Hematopoietic multipotent progenitor cell treated with erythropoietin and hydrocortisone succinate and interleukin-3 and kit ligand, for 8 days (in vitro differentiated cells): ENCODE results near the gene DLX4.

Experiments used
- DNase-seq: peaks from one replicate; pipeline ENCODE4 v3.0.0-alpha.2; 2015

The DLX4 gene

GRCh38 chr17:49990921-49991320 is 21.9 kb downstream of the DLX4 start:
- no peak for DNase-seq

- DNase-seq: no peak
Observed at GRCh38 chr17:49991409-49991808, 22.4 kb downstream of the DLX4 start.

GRCh38 chr17:49992191-49992932 is 23.4 kb downstream of the DLX4 start:
- DNase-seq: no peak

- no peak for DNase-seq
Observed at GRCh38 chr17:49992933-49993422, 24.0 kb downstream of the DLX4 start.

GRCh38 chr17:49993423-49994060 is 24.6 kb downstream of the DLX4 start:
- no peak for DNase-seq

- DNase-seq: no peak
Observed at GRCh38 chr17:49994085-49995054, 25.4 kb downstream of the DLX4 start.

- peak; percentile 33 for DNase-seq
Observed at GRCh38 chr17:49995055-49995738, 26.2 kb downstream of the DLX4 start, which contains the start of gene DLX3. Gene DLX3, minus strand, starts transcription at chr17:49995224. Its CDS starts 226 bp downstream, at chr17:49994998.

GRCh38 chr17:49996121-49996494 is 27.1 kb downstream of the DLX4 start:
- no peak for DNase-seq

- peak; percentile 24 for DNase-seq
Observed at GRCh38 chr17:49996495-49997300, 27.7 kb downstream of the DLX4 start.

- DNase-seq: no peak
Observed at GRCh38 chr17:49997301-49997650, 28.3 kb downstream of the DLX4 start.

GRCh38 chr17:49997773-49998703 is 29.0 kb downstream of the DLX4 start:
- DNase-seq: peak; percentile 92

GRCh38 chr17:49998836-49999511 is 30.0 kb downstream of the DLX4 start:
- DNase-seq: no peak

- no peak for DNase-seq
Observed at GRCh38 chr17:50003911-50004310, 34.9 kb downstream of the DLX4 start.

- DNase-seq: no peak
Observed at GRCh38 chr17:50009282-50009681, 40.3 kb downstream of the DLX4 start.

- DNase-seq: no peak
Observed at GRCh38 chr17:50013079-50013478, 44.1 kb downstream of the DLX4 start.

- DNase-seq: no peak
Observed at GRCh38 chr17:50014471-50015088, 45.6 kb downstream of the DLX4 start.

- DNase-seq: no peak
Observed at GRCh38 chr17:50015146-50015545, 46.2 kb downstream of the DLX4 start.

- no peak for DNase-seq
Observed at GRCh38 chr17:50018909-50019308, 49.9 kb downstream of the DLX4 start.

- DNase-seq: no peak
Observed at GRCh38 chr17:50020841-50021599, 52.0 kb downstream of the DLX4 start.
